Stimulated activated CD4-positive, alpha-beta T cell treated with anti-CD3 and anti-CD28 coated beads, Interleukin-12 subunit alpha, Interleukin-12 subunit beta, amount 100 ng/mL, for 48 hours (primary cell): Measurements from ENCODE around the gene KPNB1.
A peak's percentile ranks its signal among the peaks of the same experiment; 100 is the strongest.

Source experiments
- DNase-seq, 3 donors: peaks; one replicate each; pipeline ENCODE4 v3.0.0-alpha.2; 2020; ENCODE audit warnings: low read depth in 2 of 3, low spot score in 1 of 3

The KPNB1 gene

GRCh38 chr17:47728214-47728877, 78.6 kb downstream of the KPNB1 start:
- no peak for DNase-seq

- DNase-seq: no peak
Measured at GRCh38 chr17:47729476-47729875, 79.8 kb downstream of the KPNB1 start.

- no peak for DNase-seq
Measured at GRCh38 chr17:47730681-47731080, 81.0 kb downstream of the KPNB1 start.

GRCh38 chr17:47731396-47731795, 81.7 kb downstream of the KPNB1 start:
- DNase-seq: no peak

- no peak for DNase-seq
Measured at GRCh38 chr17:47732399-47733046, 82.8 kb downstream of the KPNB1 start.

GRCh38 chr17:47733047-47733673, 83.4 kb downstream of the KPNB1 start, which contains the start of gene TBX21:
Gene TBX21, plus strand, starts transcription at chr17:47733236. Its CDS starts 219 bp downstream, at chr17:47733455.
- peak; percentile 86 to 92 (median 87) for DNase-seq

GRCh38 chr17:47733674-47734410, 84.1 kb downstream of the KPNB1 start:
- no peak for DNase-seq

- no peak for DNase-seq
Measured at GRCh38 chr17:47735139-47735464, 85.4 kb downstream of the KPNB1 start.
